ENCODE measurements around the gene C3. TPM values are rescaled to one million over a fixed set of nuclear protein-coding genes. Genes with fewer than 3 reads are reported as not detected.

C3 gene
- total RNA-seq, 4 donors from 2014 or later, result 262 to 1,114 (median 554) TPM

- no peak for TF ChIP-seq CTCF (IDR thresholded peaks at IDR 0.05; ENCODE audit: low read depth)
Observed at GRCh38 chr19:6732803-6733337, 12.4 kb upstream of the C3 start.

DNA sequence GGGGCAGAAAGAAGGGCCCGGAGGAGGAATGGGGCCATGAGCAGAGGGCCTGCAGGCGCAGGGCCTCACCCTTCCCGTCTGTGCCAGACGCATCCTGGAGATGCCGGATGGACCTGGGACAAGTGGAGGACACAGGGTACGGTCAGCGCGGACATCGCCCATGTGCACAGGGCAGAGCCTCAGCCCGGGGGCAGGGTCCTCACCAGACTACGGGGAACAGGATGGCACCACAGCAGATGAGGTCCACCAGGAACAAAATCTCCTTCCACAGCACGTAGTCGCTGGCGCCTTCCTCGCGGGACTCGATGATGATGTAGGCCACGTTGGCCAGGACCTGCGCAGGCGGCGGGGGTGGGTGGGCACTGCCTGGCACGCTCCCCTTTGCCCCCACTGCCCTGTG is 11.4 kb upstream of the C3 start:
- no peak for TF ChIP-seq CTCF (IDR thresholded peaks at IDR 0.05; ENCODE audit: low read depth)

GRCh38 chr19:6730941-6731670 is 10.7 kb upstream of the C3 start:
- no peak for TF ChIP-seq CTCF (IDR thresholded peaks at IDR 0.05; ENCODE audit: low read depth)

DNA sequence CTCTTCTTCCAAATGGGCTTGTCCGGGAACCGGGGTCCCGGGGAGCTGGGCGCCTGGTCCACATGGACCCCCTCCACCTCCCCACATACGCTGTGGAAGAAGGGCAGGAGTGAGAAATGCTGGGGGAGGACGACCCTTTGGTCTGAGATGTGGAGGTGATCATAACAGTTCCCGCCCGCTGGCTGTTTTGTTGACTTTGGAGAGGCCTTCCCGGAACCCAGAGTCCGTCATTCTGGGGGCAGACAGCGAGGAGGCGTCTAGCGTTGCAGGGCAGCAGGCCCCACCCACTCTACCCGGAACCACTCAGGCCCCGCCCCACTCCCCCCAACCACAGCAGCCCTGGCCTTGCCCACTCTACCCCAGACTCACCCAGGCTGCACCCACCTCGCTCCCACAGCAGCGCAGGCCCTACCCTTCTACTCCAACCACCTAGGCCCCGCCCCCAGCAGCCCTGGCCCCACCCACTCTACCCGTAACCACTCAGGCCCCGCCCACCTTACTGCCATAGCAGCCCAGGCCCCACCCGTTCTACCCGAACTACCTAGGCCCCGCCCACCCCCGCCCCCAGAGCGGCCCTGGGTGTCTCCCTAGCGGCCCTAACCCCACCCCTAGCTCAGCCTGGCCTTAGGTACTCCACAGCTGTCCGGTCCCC is 9.8 kb upstream of the C3 start:
- TF ChIP-seq CTCF (IDR thresholded peaks at IDR 0.05; ENCODE audit: low read depth), result no peak

- TF ChIP-seq CTCF (IDR thresholded peaks at IDR 0.05; ENCODE audit: low read depth), result no peak
Observed at GRCh38 chr19:6729573-6730152, 9.2 kb upstream of the C3 start.

- TF ChIP-seq CTCF (IDR thresholded peaks at IDR 0.05; ENCODE audit: low read depth), result no peak
Observed at GRCh38 chr19:6728346-6728745, 7.9 kb upstream of the C3 start.

Measured in subcutaneous adipose tissue (tissue), 4 donors.